Gastroesophageal sphincter (tissue), 3 donors: ENCODE results near the gene EPHA2.
"Not testable (repeated sequence)": the region's sequence is repeated elsewhere in the genome, so short reads cannot be mapped to it uniquely, and the experiment has no call there.

Experiments used
- CTCF ChIP-seq, 4 experiments: fragments of 200-600 bp in 2 of 4; fragments of 450-650 bp in 2 of 4; sonication (generic) in 1 of 4; IDR thresholded peaks; one replicate each; pipeline ENCODE4 v1.5.1; 2017 to 2019; ENCODE audit warnings: antibody characterized with exemption in 4 of 4, mild to moderate bottlenecking in 2 of 4, moderate library complexity in 2 of 4
- EP300 ChIP-seq: sonication (generic); formaldehyde crosslinking; IDR thresholded peaks from one replicate; pipeline ENCODE4 v1.6.1; 2017; ENCODE audit warnings: antibody characterized with exemption, mild to moderate bottlenecking
- POLR2AphosphoS5 ChIP-seq: sonication (generic); formaldehyde crosslinking; IDR thresholded peaks from one replicate; pipeline ENCODE4 v1.6.1; 2017; ENCODE audit warnings: antibody characterized with exemption

- not testable (repeated sequence) for TF ChIP-seq POLR2AphosphoS5; CTCF (IDR thresholded peaks at IDR 0.05); EP300
Observed at GRCh38 chr1:16168144-16168495, 12.3 kb upstream of the EPHA2 start.
